Smooth muscle cell (in vitro differentiated cells): ENCODE measurements around the gene GPS1. TPM values are rescaled to one million over a fixed set of nuclear protein-coding genes. Genes with fewer than 3 reads are reported as not detected.

Experiments
- DNase-seq: peaks from one replicate; lab custom pipeline; 2025; ENCODE audit not compliant: unreplicated experiment; lab: John Stamatoyannopoulos, UW
- H2AFZ ChIP-seq: fragments of 200-600 bp; sonication (generic); 2 replicates; pipeline ENCODE4 v1.6.0; 2016; ENCODE audit warnings: antibody characterized with exemption, low read depth, mild to moderate bottlenecking
- H3F3A ChIP-seq: fragments of 200-600 bp; sonication (generic); 2 replicates; pipeline ENCODE4 v1.6.0; 2017; ENCODE audit warnings: antibody characterized with exemption, low read depth
- H3K27ac ChIP-seq: fragments of 200-600 bp; sonication (generic); 2 replicates; pipeline ENCODE4 v1.5.1; 2016; ENCODE audit warnings: low read depth, mild to moderate bottlenecking
- H3K27me3 ChIP-seq: fragments of 200-600 bp; sonication (generic); 2 replicates; pipeline ENCODE4 v1.6.1; 2016; ENCODE audit warnings: low read depth, mild to moderate bottlenecking
- H3K36me3 ChIP-seq: fragments of 200-600 bp; sonication (generic); 2 replicates; pipeline ENCODE4 v1.5.1; 2016; ENCODE audit warnings: low read depth
- H3K4me1 ChIP-seq: fragments of 200-600 bp; sonication (generic); 2 replicates; pipeline ENCODE4 v1.5.1; 2016; ENCODE audit warnings: low read depth
- H3K4me2 ChIP-seq: fragments of 200-600 bp; sonication (generic); 2 replicates; pipeline ENCODE4 v1.6.0; 2016; ENCODE audit warnings: mild to moderate bottlenecking
- H3K4me3 ChIP-seq: fragments of 200-600 bp; sonication (generic); 2 replicates; pipeline ENCODE4 v1.5.1; 2016; ENCODE audit warnings: mild to moderate bottlenecking
- H3K79me2 ChIP-seq: fragments of 200-600 bp; sonication (generic); 2 replicates; pipeline ENCODE4 v1.6.0; 2016; ENCODE audit warnings: low read depth, mild to moderate bottlenecking
- H3K9ac ChIP-seq: fragments of 200-600 bp; sonication (generic); 2 replicates; pipeline ENCODE4 v1.6.0; 2016; ENCODE audit warnings: low read depth
- H3K9me3 ChIP-seq: fragments of 200-600 bp; sonication (generic); replicated peaks from 2 replicates; pipeline ENCODE4 v1.5.1; 2016; ENCODE audit warnings: low read depth
- H4K20me1 ChIP-seq: fragments of 200-600 bp; sonication (generic); 2 replicates; pipeline ENCODE4 v1.6.0; 2016; ENCODE audit warnings: low read depth
- CTCF ChIP-seq: fragments of 200-600 bp; sonication (generic); IDR thresholded peaks from 2 replicates; pipeline ENCODE4 v1.5.1; 2017; ENCODE audit warnings: borderline replicate concordance, mild to moderate bottlenecking, antibody characterized with exemption; ENCODE audit not compliant: insufficient read depth, poor library complexity, severe bottlenecking
- WGBS: methylation state at CpG from one replicate; pipeline ENCODE4 v1.1.7; 2016; ENCODE audit warnings: low lambda C conversion rate; 5-methylcytosine and 5-hydroxymethylcytosine counted together
- polyA plus RNA-seq: library from polyadenylated mRNA; unstranded; fragments of >200 nt; fragmentation: Nextera tagmentation; extraction: Ambion mirVana; gene quantifications from 2 replicates; pipeline ENCODE4 v1.2.1, GENCODE V29; 2016
- total RNA-seq: library from RNA; depleted of rRNA; stranded (reverse); fragments of >200 nt; gene quantifications from 2 replicates; pipeline ENCODE4 v1.2.3, GENCODE V29; 2014

GPS1 gene
- total and polyA plus RNA-seq, 2 experiments from 2014 or later = 93.7 to 134 TPM

GRCh38 chr17:82039695-82040299, 11.9 kb upstream of the GPS1 start:
- no peaks in the 10 kb centered on the region for H3K9me3 ChIP-seq
- WGBS = 98% methylated on average over 8 of the region's 8 CpGs
- H3K27ac ChIP-seq = no peak overlapping the region
- H3K4me3 ChIP-seq = no peak overlapping the region
- H3F3A ChIP-seq = peaks cover 6% of the 10 kb centered on the region
- H3K79me2 ChIP-seq = no peaks in the 10 kb centered on the region
- no peaks in the 10 kb centered on the region for H3K27me3 ChIP-seq
- no peak overlapping the region for H3K4me2 ChIP-seq
- H2AFZ ChIP-seq = no peak overlapping the region
- DNase-seq = no peak
- peaks cover 6% of the 10 kb centered on the region for H3K4me1 ChIP-seq
- no peaks in the 10 kb centered on the region for H4K20me1 ChIP-seq
- no peak for TF ChIP-seq CTCF
- no peak overlapping the region for H3K9ac ChIP-seq
- no peaks in the 10 kb centered on the region for H3K36me3 ChIP-seq

DNA sequence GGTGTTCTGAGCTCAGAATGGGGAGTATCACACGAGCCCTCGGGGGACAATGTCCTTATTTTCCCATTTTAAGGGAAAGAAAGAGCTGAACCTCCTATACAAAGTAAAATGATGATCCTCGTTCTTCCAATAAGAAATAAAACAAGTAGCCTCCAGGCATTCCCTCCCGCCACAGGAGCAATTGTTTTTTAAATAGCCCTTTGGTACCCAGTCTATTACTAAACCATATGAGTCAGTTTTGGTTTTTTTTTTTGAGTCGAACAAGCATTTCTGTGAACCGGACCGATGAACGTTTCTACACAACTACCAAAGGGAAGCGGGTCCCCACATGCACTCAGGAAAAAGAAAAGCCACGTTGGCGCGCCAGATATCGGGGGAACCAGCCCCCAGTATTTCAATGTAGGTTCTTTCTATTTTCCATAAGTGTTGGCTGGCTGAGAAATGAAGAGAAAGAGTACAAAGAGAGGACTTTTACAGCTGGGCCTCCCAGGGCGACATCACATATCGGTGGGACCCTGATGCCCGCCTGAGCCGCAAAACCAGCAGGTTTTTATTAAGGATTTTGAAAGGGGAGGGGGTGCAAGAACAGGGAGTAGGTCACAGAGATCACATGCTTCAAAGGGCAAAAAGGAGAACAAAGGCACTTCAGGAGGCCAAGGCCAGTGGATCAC, 10.4 kb upstream of the GPS1 start:
- Histone ChIP-seq H4K20me1 (no peaks in the 10 kb centered on the region), H3F3A (no peaks in the 10 kb centered on the region), H3K9ac (no peak overlapping the region), H3K4me3 (no peak overlapping the region), H3K9me3 (no peaks in the 10 kb centered on the region), H3K27ac (no peak overlapping the region), H3K27me3 (no peaks in the 10 kb centered on the region), H3K79me2 (no peaks in the 10 kb centered on the region), H3K4me2 (no peak overlapping the region), H2AFZ (no peak overlapping the region), H3K36me3 (no peaks in the 10 kb centered on the region), H3K4me1 (peaks cover 6% of the 10 kb centered on the region)
- WGBS = 85% methylated on average over 17 of the region's 17 CpGs
- no peak for TF ChIP-seq CTCF
- no peak for DNase-seq

- no peak for TF ChIP-seq CTCF
- Histone ChIP-seq H3K27ac (no peak overlapping the region), H3K79me2 (no peaks in the 10 kb centered on the region), H3F3A (no peaks in the 10 kb centered on the region), H4K20me1 (no peaks in the 10 kb centered on the region), H3K9me3 (no peaks in the 10 kb centered on the region), H2AFZ (no peak overlapping the region), H3K4me3 (no peak overlapping the region), H3K27me3 (no peaks in the 10 kb centered on the region), H3K36me3 (no peaks in the 10 kb centered on the region), H3K9ac (no peak overlapping the region), H3K4me1 (no peaks in the 10 kb centered on the region), H3K4me2 (no peak overlapping the region)
- 93% methylated on average over 9 of the region's 9 CpGs for WGBS
- DNase-seq = no peak
These were observed 9.0 kb upstream of the GPS1 start for GRCh38 chr17:82042649-82043048.

- Histone ChIP-seq H3K27me3 (no peaks in the 10 kb centered on the region), H3K4me2 (no peak overlapping the region), H4K20me1 (no peaks in the 10 kb centered on the region), H3F3A (no peaks in the 10 kb centered on the region), H3K4me3 (no peak overlapping the region), H3K79me2 (no peaks in the 10 kb centered on the region), H3K9ac (no peak overlapping the region), H3K9me3 (no peaks in the 10 kb centered on the region), H2AFZ (no peak overlapping the region), H3K4me1 (no peaks in the 10 kb centered on the region), H3K36me3 (no peaks in the 10 kb centered on the region), H3K27ac (no peak overlapping the region)
- TF ChIP-seq CTCF = no peak
- WGBS = 76% methylated on average over 16 of the region's 16 CpGs
- DNase-seq = no peak
These were observed 8.2 kb upstream of the GPS1 start for GRCh38 chr17:82043507-82043906.
